AG04449 (cell line): ENCODE results near the gene POP7.

Source experiments
- CTCF ChIA-PET: fragments of 350-600 bp; formaldehyde crosslinking; extraction: SDS; loops from one replicate; lab custom pipeline; 2021; ENCODE audit warnings: antibody characterized with exemption; lab: Yijun Ruan, JAX
- POLR2A ChIA-PET: fragments of 400-600, 350-600 bp; formaldehyde crosslinking; extraction: SDS; loops from one replicate; lab custom pipeline; 2020; ENCODE audit warnings: antibody characterized with exemption, inconsistent platforms; lab: Yijun Ruan, JAX
- DNase-seq: peaks from one replicate; pipeline ENCODE4 v3.0.0-alpha.2; 2010; ENCODE audit warnings: low read depth, low spot score
- H3K4me3 ChIP-seq: 2 replicates; pipeline ENCODE4 v1.5.1; 2011; ENCODE audit warnings: low read depth, mild to moderate bottlenecking, control low read depth, low read length
- CTCF ChIP-seq: IDR thresholded peaks from one replicate; pipeline ENCODE4 v1.5.1; 2011; ENCODE audit warnings: mild to moderate bottlenecking, moderate library complexity, low read length, control low read depth, inconsistent platforms; ENCODE audit not compliant: insufficient read depth; ENCODE audit errors: missing control alignments

POP7 gene

GRCh38 chr7:100686201-100686821, 19.6 kb upstream of the POP7 start:
- POLR2A ChIA-PET = no interaction called here
- H3K4me3 ChIP-seq = no peak overlapping the region
- no peak for TF ChIP-seq CTCF
- DNase-seq = no peak
- CTCF ChIA-PET = interaction anchor here (7.9 kb wide), 1 partner anchor 165 kb away, joined by 76 read pairs; the partner anchor contains the start of gene SLC12A9

- POLR2A ChIA-PET = no interaction called here
- no peak overlapping the region for H3K4me3 ChIP-seq
- DNase-seq = no peak
- CTCF ChIA-PET = interaction anchor here (7.9 kb wide), 1 partner anchor 165 kb away, joined by 76 read pairs; the partner anchor contains the start of gene SLC12A9
- TF ChIP-seq CTCF = no peak
These were observed 19.1 kb upstream of the POP7 start for GRCh38 chr7:100686822-100687211.

- POLR2A ChIA-PET = no interaction called here
- no peak for DNase-seq
- H3K4me3 ChIP-seq = no peak overlapping the region
- no peak for TF ChIP-seq CTCF
- CTCF ChIA-PET = interaction anchor here (0.8 to 8.2 kb wide), 6 partner anchors 7 to 218 kb away, joined by 3 to 180 read pairs (median 40); partner anchors contain the start of genes POP7 and SLC12A9
These were observed 18.7 kb upstream of the POP7 start for GRCh38 chr7:100687261-100687660.

GRCh38 chr7:100687751-100688300, 18.1 kb upstream of the POP7 start:
- TF ChIP-seq CTCF = no peak
- ChIA-PET CTCF (interaction anchor here (0.8 to 8.2 kb wide), 6 partner anchors 8 to 218 kb away, joined by 3 to 180 read pairs (median 40); partner anchors contain the start of genes POP7 and SLC12A9), POLR2A (no interaction called here)
- no peak for DNase-seq
- H3K4me3 ChIP-seq = no peak overlapping the region

- H3K4me3 ChIP-seq = no peak overlapping the region
- TF ChIP-seq CTCF = no peak
- DNase-seq = no peak
- POLR2A ChIA-PET = no interaction called here
- CTCF ChIA-PET = interaction anchor here (1.0 to 8.2 kb wide), 7 partner anchors 8 to 163 kb away, joined by 3 to 180 read pairs (median 65); partner anchors contain the start of genes POP7 and SLC12A9
These were observed 17.5 kb upstream of the POP7 start for GRCh38 chr7:100688326-100688860.
